ENCODE results near the gene BHLHE41.

DNA sequence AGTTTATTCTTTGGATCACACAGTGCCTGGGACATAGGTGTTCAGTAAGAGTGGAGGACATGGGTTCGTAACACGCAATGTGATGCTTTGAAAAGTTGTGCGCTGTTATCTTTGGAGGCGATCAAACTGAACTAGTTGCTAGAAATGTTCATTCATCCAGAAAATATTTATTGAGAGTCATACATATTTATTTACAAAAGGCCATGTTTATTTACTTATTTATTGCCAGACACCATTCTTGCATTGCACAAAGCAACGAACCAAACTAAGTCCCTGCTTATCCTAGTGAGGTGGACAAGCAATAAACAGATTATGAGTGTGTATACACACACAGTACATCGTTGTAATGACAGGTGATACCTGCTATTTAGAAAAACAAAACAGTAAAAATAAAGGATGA is 12.6 kb downstream of the BHLHE41 start:
- TF ChIP-seq JUNB (IDR thresholded peaks at IDR 0.05) (no peak), RFX5 (IDR thresholded peaks at IDR 0.05) (no peak), JUN (IDR thresholded peaks at IDR 0.05) (no peak), EP300 (IDR thresholded peaks at IDR 0.05) (no peak), POLR2A (IDR thresholded peaks at IDR 0.05; ENCODE audit: low read length) (no peak)
- TF ChIP-seq, protein P1, sequence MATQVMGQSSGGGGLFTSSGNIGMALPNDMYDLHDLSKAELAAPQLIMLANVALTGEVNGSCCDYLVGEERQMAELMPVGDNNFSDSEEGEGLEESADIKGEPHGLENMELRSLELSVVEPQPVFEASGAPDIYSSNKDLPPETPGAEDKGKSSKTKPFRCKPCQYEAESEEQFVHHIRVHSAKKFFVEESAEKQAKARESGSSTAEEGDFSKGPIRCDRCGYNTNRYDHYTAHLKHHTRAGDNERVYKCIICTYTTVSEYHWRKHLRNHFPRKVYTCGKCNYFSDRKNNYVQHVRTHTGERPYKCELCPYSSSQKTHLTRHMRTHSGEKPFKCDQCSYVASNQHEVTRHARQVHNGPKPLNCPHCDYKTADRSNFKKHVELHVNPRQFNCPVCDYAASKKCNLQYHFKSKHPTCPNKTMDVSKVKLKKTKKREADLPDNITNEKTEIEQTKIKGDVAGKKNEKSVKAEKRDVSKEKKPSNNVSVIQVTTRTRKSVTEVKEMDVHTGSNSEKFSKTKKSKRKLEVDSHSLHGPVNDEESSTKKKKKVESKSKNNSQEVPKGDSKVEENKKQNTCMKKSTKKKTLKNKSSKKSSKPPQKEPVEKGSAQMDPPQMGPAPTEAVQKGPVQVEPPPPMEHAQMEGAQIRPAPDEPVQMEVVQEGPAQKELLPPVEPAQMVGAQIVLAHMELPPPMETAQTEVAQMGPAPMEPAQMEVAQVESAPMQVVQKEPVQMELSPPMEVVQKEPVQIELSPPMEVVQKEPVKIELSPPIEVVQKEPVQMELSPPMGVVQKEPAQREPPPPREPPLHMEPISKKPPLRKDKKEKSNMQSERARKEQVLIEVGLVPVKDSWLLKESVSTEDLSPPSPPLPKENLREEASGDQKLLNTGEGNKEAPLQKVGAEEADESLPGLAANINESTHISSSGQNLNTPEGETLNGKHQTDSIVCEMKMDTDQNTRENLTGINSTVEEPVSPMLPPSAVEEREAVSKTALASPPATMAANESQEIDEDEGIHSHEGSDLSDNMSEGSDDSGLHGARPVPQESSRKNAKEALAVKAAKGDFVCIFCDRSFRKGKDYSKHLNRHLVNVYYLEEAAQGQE (IDR thresholded peaks at IDR 0.05), result no peak
- TF ChIP-seq, protein P2, sequence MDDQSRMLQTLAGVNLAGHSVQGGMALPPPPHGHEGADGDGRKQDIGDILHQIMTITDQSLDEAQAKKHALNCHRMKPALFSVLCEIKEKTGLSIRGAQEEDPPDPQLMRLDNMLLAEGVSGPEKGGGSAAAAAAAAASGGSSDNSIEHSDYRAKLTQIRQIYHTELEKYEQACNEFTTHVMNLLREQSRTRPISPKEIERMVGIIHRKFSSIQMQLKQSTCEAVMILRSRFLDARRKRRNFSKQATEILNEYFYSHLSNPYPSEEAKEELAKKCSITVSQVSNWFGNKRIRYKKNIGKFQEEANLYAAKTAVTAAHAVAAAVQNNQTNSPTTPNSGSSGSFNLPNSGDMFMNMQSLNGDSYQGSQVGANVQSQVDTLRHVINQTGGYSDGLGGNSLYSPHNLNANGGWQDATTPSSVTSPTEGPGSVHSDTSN (IDR thresholded peaks at IDR 0.05), result no peak
- TF ChIP-seq, protein P3, sequence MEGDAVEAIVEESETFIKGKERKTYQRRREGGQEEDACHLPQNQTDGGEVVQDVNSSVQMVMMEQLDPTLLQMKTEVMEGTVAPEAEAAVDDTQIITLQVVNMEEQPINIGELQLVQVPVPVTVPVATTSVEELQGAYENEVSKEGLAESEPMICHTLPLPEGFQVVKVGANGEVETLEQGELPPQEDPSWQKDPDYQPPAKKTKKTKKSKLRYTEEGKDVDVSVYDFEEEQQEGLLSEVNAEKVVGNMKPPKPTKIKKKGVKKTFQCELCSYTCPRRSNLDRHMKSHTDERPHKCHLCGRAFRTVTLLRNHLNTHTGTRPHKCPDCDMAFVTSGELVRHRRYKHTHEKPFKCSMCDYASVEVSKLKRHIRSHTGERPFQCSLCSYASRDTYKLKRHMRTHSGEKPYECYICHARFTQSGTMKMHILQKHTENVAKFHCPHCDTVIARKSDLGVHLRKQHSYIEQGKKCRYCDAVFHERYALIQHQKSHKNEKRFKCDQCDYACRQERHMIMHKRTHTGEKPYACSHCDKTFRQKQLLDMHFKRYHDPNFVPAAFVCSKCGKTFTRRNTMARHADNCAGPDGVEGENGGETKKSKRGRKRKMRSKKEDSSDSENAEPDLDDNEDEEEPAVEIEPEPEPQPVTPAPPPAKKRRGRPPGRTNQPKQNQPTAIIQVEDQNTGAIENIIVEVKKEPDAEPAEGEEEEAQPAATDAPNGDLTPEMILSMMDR (IDR thresholded peaks at IDR 0.05), result no peak
- TF ChIP-seq, protein P4, sequence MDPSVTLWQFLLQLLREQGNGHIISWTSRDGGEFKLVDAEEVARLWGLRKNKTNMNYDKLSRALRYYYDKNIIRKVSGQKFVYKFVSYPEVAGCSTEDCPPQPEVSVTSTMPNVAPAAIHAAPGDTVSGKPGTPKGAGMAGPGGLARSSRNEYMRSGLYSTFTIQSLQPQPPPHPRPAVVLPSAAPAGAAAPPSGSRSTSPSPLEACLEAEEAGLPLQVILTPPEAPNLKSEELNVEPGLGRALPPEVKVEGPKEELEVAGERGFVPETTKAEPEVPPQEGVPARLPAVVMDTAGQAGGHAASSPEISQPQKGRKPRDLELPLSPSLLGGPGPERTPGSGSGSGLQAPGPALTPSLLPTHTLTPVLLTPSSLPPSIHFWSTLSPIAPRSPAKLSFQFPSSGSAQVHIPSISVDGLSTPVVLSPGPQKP (IDR thresholded peaks at IDR 0.05; ENCODE audit: low read depth, low read length), result no peak

Data from A549 (cell line).